GM15510 (cell line): ENCODE measurements around the gene BCAS1.

Experiments used
- POLR2A ChIP-seq: IDR thresholded peaks from 3 replicates; pipeline ENCODE4 v1.6.1; 2011; ENCODE audit warnings: borderline replicate concordance; ENCODE audit not compliant: insufficient read length; ENCODE audit errors: extremely low read depth

BCAS1 gene

GRCh38 chr20:54074511-54074910 lies 4.1 kb upstream of the BCAS1 start:
- TF ChIP-seq POLR2A, result no peak

GRCh38 chr20:54073288-54073687 lies 2.9 kb upstream of the BCAS1 start:
- no peak for TF ChIP-seq POLR2A

- no peak for TF ChIP-seq POLR2A
Measured at GRCh38 chr20:54069501-54069971, 858 bp downstream of the BCAS1 start.

GRCh38 chr20:54068966-54069365 lies 1.4 kb downstream of the BCAS1 start:
- no peak for TF ChIP-seq POLR2A

GRCh38 chr20:54068495-54068894 lies 1.9 kb downstream of the BCAS1 start:
- TF ChIP-seq POLR2A, result no peak

GRCh38 chr20:54067606-54068174 lies 2.7 kb downstream of the BCAS1 start:
- no peak for TF ChIP-seq POLR2A

- no peak for TF ChIP-seq POLR2A
Measured at GRCh38 chr20:54065601-54066038, 4.8 kb downstream of the BCAS1 start.

- TF ChIP-seq POLR2A, result no peak
Measured at GRCh38 chr20:54064939-54065338, 5.5 kb downstream of the BCAS1 start.

- TF ChIP-seq POLR2A, result no peak
Measured at GRCh38 chr20:54063992-54064676, 6.3 kb downstream of the BCAS1 start.

GRCh38 chr20:54063580-54063979 lies 6.8 kb downstream of the BCAS1 start:
- TF ChIP-seq POLR2A, result no peak

- no peak for TF ChIP-seq POLR2A
Measured at GRCh38 chr20:54062812-54063280, 7.5 kb downstream of the BCAS1 start.

GRCh38 chr20:54061101-54061881 lies 9.1 kb downstream of the BCAS1 start:
- no peak for TF ChIP-seq POLR2A

GRCh38 chr20:54059691-54060364 lies 10.6 kb downstream of the BCAS1 start:
- TF ChIP-seq POLR2A, result no peak

GRCh38 chr20:54058420-54059139 lies 11.8 kb downstream of the BCAS1 start:
- TF ChIP-seq POLR2A, result no peak
